Right lobe of liver (tissue), 6 donors: ENCODE results near the gene INO80C. TPM values are rescaled to one million over a fixed set of nuclear protein-coding genes. Genes with fewer than 3 reads are reported as not detected.
A peak's percentile ranks its signal among the peaks of the same experiment; 100 is the strongest.

ENCODE experiments used
- ATAC-seq, 4 donors: fragments of 200-7000 bp; cut with Tn5 transposase; one replicate each; pipeline ENCODE4 v1.9.1; 2020; ENCODE audit warnings: mild to moderate bottlenecking in 4 of 4, moderate library complexity in 4 of 4
- DNase-seq, 3 donors: peaks; one replicate each; pipeline ENCODE4 v3.0.0-alpha.2; 2020
- H3K27ac ChIP-seq, 3 donors: fragments of 200-600 bp; one replicate each; pipeline ENCODE4 v1.8.0; 2022
- H3K27me3 ChIP-seq, 2 donors: fragments of 200-600 bp; one replicate each; pipeline ENCODE4 v1.8.0; 2022
- H3K36me3 ChIP-seq, 4 donors: fragments of 200-600 bp; sonication (generic) in 1 of 4; one replicate each; pipeline versions ENCODE4 v1.5.1 to v1.8.0; 2017 to 2022; ENCODE audit warnings: control low read depth in 1 of 4
- H3K4me1 ChIP-seq, 4 donors: fragments of 200-600 bp; sonication (generic) in 1 of 4; one replicate each; pipeline versions ENCODE4 v1.5.1 to v1.8.0; 2017 to 2022; ENCODE audit warnings: control low read depth in 1 of 4
- H3K4me3 ChIP-seq, 3 donors: fragments of 200-600 bp; one replicate each; pipeline ENCODE4 v1.8.0; 2022
- H3K9me3 ChIP-seq, 4 donors: fragments of 200-600 bp; sonication (generic) in 1 of 4; one replicate each; pipeline versions ENCODE4 v1.5.1 to v1.8.0; 2017 to 2022; ENCODE audit warnings: control low read depth in 1 of 4
- CTCF ChIP-seq, 4 donors: fragments of 200-600 bp in 3 of 4; fragments of 450-650 bp in 1 of 4; IDR thresholded peaks; one replicate each; pipeline versions ENCODE4 v1.5.1 to v1.8.0; 2016 to 2022; ENCODE audit warnings: antibody characterized with exemption in 4 of 4, mild to moderate bottlenecking in 2 of 4
- POLR2A ChIP-seq: fragments of 450-650 bp; IDR thresholded peaks from one replicate; pipeline ENCODE4 v1.6.1; 2017; ENCODE audit warnings: antibody characterized with exemption, mild to moderate bottlenecking
- WGBS: methylation state at CpG from one replicate; pipeline ENCODE4 v1.1.6; 2018; ENCODE audit warnings: low coverage, low lambda C conversion rate; ENCODE audit not compliant: insufficient coverage; ENCODE audit errors: missing lambda C conversion rate; 5-methylcytosine and 5-hydroxymethylcytosine counted together
- intact Hi-C, 2 donors: fragments of 100-400 bp; cut with DNase I; formaldehyde crosslinking; loops; one replicate each; pipeline versions ENCODE4 v1.11.2 to v1.14.1; 2022
- total RNA-seq, 6 experiments: library from RNA; depleted of rRNA in 2 of 6; stranded (reverse); fragments of >200 nt in 2 of 6; fragmentation: NEBNext Ultra II Directional in 3 of 6; extraction: Animal tissue kit (Norgen Biotek cat#: 25700) in 3 of 6; gene quantifications; one replicate each; pipeline versions ENCODE4 v1.1.0 to v1.2.4, GENCODE V29; 2016 to 2023
- donor health status: DM: no; HTN: yes; CAD: no.
- donor health status: DM: no; HTN: no; CAD: no.
- donor health status: DM: no; HTN: no; CAD: no.
- donor health status: DM: no; HTN: yes; CAD: no.
- donor health status: DM: no; HTN: yes; CAD: no.

Gene INO80C
- total RNA-seq, 6 experiments from 2014 or later: 6.4 to 12.7 (median 9.7) TPM

GRCh38 chr18:35432565-35433001, 65.2 kb downstream of the INO80C start:
- 29% methylated on average over 1 of the region's 1 CpG for WGBS
- intact Hi-C loops: no loop called here
- no peaks in the 10 kb centered on the region for H3K36me3 ChIP-seq
- H3K27me3 ChIP-seq: no peaks in the 10 kb centered on the region
- TF ChIP-seq POLR2A (no peak), CTCF (IDR thresholded peaks at IDR 0.05) (no peak)
- no peak for ATAC-seq
- no peaks in the 10 kb centered on the region for H3K9me3 ChIP-seq
- H3K4me1 ChIP-seq: no peaks in the 10 kb centered on the region
- H3K4me3 ChIP-seq: no peak overlapping the region
- H3K27ac ChIP-seq: no peak overlapping the region
- DNase-seq: no peak

GRCh38 chr18:35431374-35431741, 66.4 kb downstream of the INO80C start:
- no peak overlapping the region for H3K4me3 ChIP-seq
- TF ChIP-seq POLR2A: no peak
- TF ChIP-seq CTCF (IDR thresholded peaks at IDR 0.05): no peak
- no peaks in the 10 kb centered on the region for H3K36me3 ChIP-seq
- H3K27me3 ChIP-seq: no peaks in the 10 kb centered on the region
- ATAC-seq: no peak
- no peaks in the 10 kb centered on the region for H3K9me3 ChIP-seq
- no peaks in the 10 kb centered on the region for H3K4me1 ChIP-seq
- intact Hi-C loops: no loop called here
- DNase-seq: no peak
- 55% methylated on average over 6 of the region's 6 CpGs for WGBS
- no peak overlapping the region for H3K27ac ChIP-seq

- TF ChIP-seq CTCF (IDR thresholded peaks at IDR 0.05): no peak
- no peak for TF ChIP-seq POLR2A
- 38% methylated on average over 4 of the region's 4 CpGs for WGBS
- DNase-seq: no peak
- no peak overlapping the region for H3K27ac ChIP-seq
- H3K27me3 ChIP-seq: no peaks in the 10 kb centered on the region
- no peaks in the 10 kb centered on the region for H3K4me1 ChIP-seq
- intact Hi-C loops: no loop called here
- no peaks in the 10 kb centered on the region for H3K9me3 ChIP-seq
- H3K36me3 ChIP-seq: no peaks in the 10 kb centered on the region
- peak; percentile 12 to 71 (median 54) for ATAC-seq
- H3K4me3 ChIP-seq: no peak overlapping the region
Observed at GRCh38 chr18:35430721-35431373, 66.9 kb downstream of the INO80C start.

- Histone ChIP-seq H3K36me3 (no peaks in the 10 kb centered on the region), H3K9me3 (no peaks in the 10 kb centered on the region), H3K4me3 (no peak overlapping the region), H3K4me1 (no peaks in the 10 kb centered on the region), H3K27ac (no peak overlapping the region), H3K27me3 (no peaks in the 10 kb centered on the region)
- intact Hi-C loops: no loop called here
- no peak for DNase-seq
- no peak for TF ChIP-seq CTCF (IDR thresholded peaks at IDR 0.05)
- TF ChIP-seq POLR2A: no peak
- WGBS: 48% methylated on average over 3 of the region's 5 CpGs
- no peak for ATAC-seq
Observed at GRCh38 chr18:35426786-35427185, 71.0 kb downstream of the INO80C start.
